ENCODE results near the gene CTSD. TPM values are rescaled to one million over a fixed set of nuclear protein-coding genes. Genes with fewer than 3 reads are reported as not detected.

The CTSD gene
- total and polyA plus RNA-seq, 2 of the 8 experiments (the other 6 are each of a cell fraction or from before 2014, with no cell fraction given) = 169 to 173 TPM

- TF ChIP-seq TEAD4 (IDR thresholded peaks at IDR 0.05; ENCODE audit: low read depth, low read length) (no peak), BACH1 (IDR thresholded peaks at IDR 0.05; ENCODE audit: low read length) (no peak), BRCA1 (IDR thresholded peaks at IDR 0.05; ENCODE audit: low read depth, low read length) (no peak)
These were observed 18.6 kb downstream of the CTSD start (continued) for GRCh38 chr11:1744891-1745700.
